Hippocampal formation (tissue), 2 donors: ENCODE results near the gene DENND1A.

ENCODE experiments used
- DNase-seq, 2 donors: peaks; one replicate each; lab custom pipeline; 2025; lab: John Stamatoyannopoulos, UW

The DENND1A gene

GRCh38 chr9:123684393-123685149 is 245.4 kb downstream of the DENND1A start:
- DNase-seq, result no peak

- DNase-seq, result no peak
These were observed 247.2 kb downstream of the DENND1A start for GRCh38 chr9:123682746-123683145.

- DNase-seq, result no peak
These were observed 249.6 kb downstream of the DENND1A start for GRCh38 chr9:123680352-123680751.

- no peak for DNase-seq
These were observed 250.5 kb downstream of the DENND1A start for GRCh38 chr9:123679330-123679987.

GRCh38 chr9:123678878-123679329 is 251.0 kb downstream of the DENND1A start:
- DNase-seq, result no peak

GRCh38 chr9:123678038-123678877 is 251.7 kb downstream of the DENND1A start:
- no peak for DNase-seq

- no peak for DNase-seq
These were observed 253.1 kb downstream of the DENND1A start for GRCh38 chr9:123676869-123677268.

GRCh38 chr9:123669346-123669745 is 260.6 kb downstream of the DENND1A start:
- DNase-seq, result no peak

GRCh38 chr9:123663529-123663928 is 266.4 kb downstream of the DENND1A start:
- no peak for DNase-seq

- DNase-seq, result no peak
These were observed 267.7 kb downstream of the DENND1A start for GRCh38 chr9:123662057-123662776.

- DNase-seq, result no peak
These were observed 269.0 kb downstream of the DENND1A start for GRCh38 chr9:123660691-123661466.

- DNase-seq, result no peak
These were observed 270.6 kb downstream of the DENND1A start for GRCh38 chr9:123659358-123659757.

- no peak for DNase-seq
These were observed 271.1 kb downstream of the DENND1A start for GRCh38 chr9:123658792-123659191.

- DNase-seq, result no peak
These were observed 272.0 kb downstream of the DENND1A start for GRCh38 chr9:123657941-123658340.

GRCh38 chr9:123657099-123657498 is 272.8 kb downstream of the DENND1A start:
- DNase-seq, result no peak

- DNase-seq, result no peak
These were observed 273.4 kb downstream of the DENND1A start for GRCh38 chr9:123656565-123656964.

GRCh38 chr9:123655681-123656423 is 274.1 kb downstream of the DENND1A start:
- no peak for DNase-seq

- no peak for DNase-seq
These were observed 274.8 kb downstream of the DENND1A start for GRCh38 chr9:123654994-123655637.

- DNase-seq, result no peak
These were observed 275.5 kb downstream of the DENND1A start for GRCh38 chr9:123654218-123654993.
